GM18858 (cell line): Measurements from ENCODE around the gene VMAC.
A peak's percentile ranks its signal among the peaks of the same experiment; 100 is the strongest.

Experiments
- ATAC-seq: cut with Tn5 transposase; IDR thresholded peaks from one replicate; pipeline ENCODE4 v1.9.1; 2021; ENCODE audit not compliant: unreplicated experiment

The VMAC gene

GRCh38 chr19:5927441-5927821, 22.8 kb downstream of the VMAC start:
- ATAC-seq: peak; percentile 40

GRCh38 chr19:5929179-5929578, 24.5 kb downstream of the VMAC start:
- ATAC-seq: no peak

- no peak for ATAC-seq
Measured at GRCh38 chr19:5929625-5930024, 25.0 kb downstream of the VMAC start.

- ATAC-seq: no peak
Measured at GRCh38 chr19:5931251-5931650, 26.6 kb downstream of the VMAC start.

- no peak for ATAC-seq
Measured at GRCh38 chr19:5932146-5932545, 27.5 kb downstream of the VMAC start.

GRCh38 chr19:5932609-5933262, 28.1 kb downstream of the VMAC start:
- no peak for ATAC-seq

- ATAC-seq: no peak
Measured at GRCh38 chr19:5933391-5934068, 28.9 kb downstream of the VMAC start.

- ATAC-seq: no peak
Measured at GRCh38 chr19:5934069-5934401, 29.4 kb downstream of the VMAC start.

GRCh38 chr19:5934774-5935472, 30.3 kb downstream of the VMAC start:
- no peak for ATAC-seq

- ATAC-seq: no peak
Measured at GRCh38 chr19:5935473-5936291, 31.0 kb downstream of the VMAC start.

- no peak for ATAC-seq
Measured at GRCh38 chr19:5936292-5936592, 31.6 kb downstream of the VMAC start.

GRCh38 chr19:5937550-5937949, 32.9 kb downstream of the VMAC start:
- no peak for ATAC-seq

- no peak for ATAC-seq
Measured at GRCh38 chr19:5940260-5941208, 35.9 kb downstream of the VMAC start.

- no peak for ATAC-seq
Measured at GRCh38 chr19:5941673-5942072, 37.0 kb downstream of the VMAC start.

- no peak for ATAC-seq
Measured at GRCh38 chr19:5943045-5943444, 38.4 kb downstream of the VMAC start.

GRCh38 chr19:5943623-5944022, 39.0 kb downstream of the VMAC start:
- ATAC-seq: no peak

GRCh38 chr19:5947435-5947834, 42.8 kb downstream of the VMAC start:
- ATAC-seq: no peak

- ATAC-seq: no peak
Measured at GRCh38 chr19:5948752-5949564, 44.3 kb downstream of the VMAC start.

GRCh38 chr19:5949792-5950305, 45.2 kb downstream of the VMAC start:
- ATAC-seq: no peak

- ATAC-seq: no peak
Measured at GRCh38 chr19:5950741-5951140, 46.1 kb downstream of the VMAC start.
